Activated naive CD4-positive, alpha-beta T cell treated with anti-CD3 and anti-CD28 coated beads, Interleukin-2, amount 50 U/mL, for 16 hours (primary cell): ENCODE measurements around the gene FGGY.

Source experiments
- DNase-seq: peaks from one replicate; pipeline ENCODE4 v3.0.0-alpha.2; 2020

The FGGY gene

DNA sequence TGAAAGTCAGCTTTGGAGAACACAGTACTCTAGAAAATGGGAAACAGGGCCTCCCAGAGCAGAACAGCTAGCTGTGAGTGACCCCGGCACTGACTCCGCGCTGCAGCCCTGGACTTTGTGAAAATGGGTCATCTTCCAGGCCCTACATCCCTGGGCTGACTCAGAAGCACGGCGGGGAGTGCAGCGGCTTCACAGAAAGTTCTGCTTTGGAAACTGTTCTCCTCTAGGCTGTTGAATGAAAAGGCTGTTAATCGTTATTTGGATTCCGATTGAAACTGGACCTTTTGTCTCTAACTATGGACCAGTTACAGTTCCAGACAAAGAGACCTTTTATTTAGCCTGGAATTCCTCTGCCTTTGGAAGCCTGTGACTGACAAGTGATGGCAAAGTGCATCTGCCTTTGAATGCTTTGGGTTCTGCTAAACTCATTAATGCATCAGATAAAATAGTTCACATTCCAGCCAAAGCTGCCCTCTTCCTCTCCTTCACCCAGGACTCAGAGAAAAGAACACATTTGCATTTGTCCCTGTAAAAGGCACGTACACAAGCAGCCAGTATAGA, 372.9 kb downstream of the FGGY start:
- DNase-seq = no peak

DNA sequence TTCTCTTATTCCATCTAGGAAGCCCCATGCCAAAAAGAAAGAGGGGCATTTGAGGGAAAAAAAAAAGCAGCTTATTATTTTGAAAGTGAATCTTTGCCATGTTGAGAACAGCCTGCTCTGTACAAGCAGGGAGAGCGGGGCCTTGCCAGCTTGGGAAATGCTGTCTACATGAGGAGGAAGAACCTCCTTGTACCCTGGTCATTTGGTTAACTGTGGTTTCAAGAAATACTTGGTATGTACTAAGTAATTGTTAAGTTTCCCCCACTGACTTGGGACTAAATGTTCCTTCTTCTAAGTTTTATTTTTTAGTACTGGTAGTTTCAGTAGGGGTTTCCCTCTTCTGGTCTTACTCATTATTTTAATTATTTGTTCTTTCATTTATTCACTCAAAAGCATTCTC, 373.8 kb downstream of the FGGY start:
- DNase-seq = no peak

DNA sequence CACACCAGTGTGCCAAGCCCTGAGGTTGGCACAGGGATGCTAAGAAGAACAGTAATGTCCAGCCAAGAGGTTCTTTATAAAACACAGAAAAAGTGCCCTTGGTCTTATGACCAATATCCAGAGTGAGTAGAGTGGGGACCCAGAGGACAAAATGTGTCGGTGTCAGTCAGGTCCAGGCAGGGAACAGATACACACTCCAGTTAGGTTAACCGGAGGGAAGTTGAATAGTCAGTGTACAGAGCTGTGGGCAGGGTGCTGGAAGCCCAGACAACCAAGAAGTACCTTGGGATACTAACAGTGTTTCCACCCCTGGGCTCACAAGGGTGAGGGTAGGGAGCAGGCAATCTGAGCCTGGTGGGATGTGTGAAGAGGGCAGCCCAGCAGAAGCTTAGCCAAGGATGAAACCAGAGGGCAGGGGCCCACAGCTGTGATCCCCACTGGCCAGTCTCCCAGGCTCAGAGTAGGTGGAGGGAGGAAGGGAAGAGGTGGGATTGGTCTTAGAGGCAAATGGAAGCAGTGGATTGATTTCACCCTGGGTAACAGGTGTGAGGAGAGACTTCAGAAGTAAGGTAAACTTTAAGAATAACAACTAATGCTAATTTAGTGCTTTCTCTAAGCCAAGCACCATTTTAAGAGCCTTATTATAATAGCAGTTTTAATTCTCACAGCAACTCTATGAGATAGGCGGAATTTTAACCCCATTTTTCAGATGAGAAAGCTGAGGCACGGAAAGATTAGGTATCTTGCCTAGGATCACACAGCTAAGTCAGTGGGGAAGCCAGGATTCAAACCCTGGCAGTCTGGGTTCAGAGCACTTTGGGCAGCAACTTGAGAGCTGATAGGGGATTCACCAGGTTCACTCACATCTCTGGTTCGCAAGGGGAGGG, 374.4 kb downstream of the FGGY start:
- DNase-seq = no peak

DNA sequence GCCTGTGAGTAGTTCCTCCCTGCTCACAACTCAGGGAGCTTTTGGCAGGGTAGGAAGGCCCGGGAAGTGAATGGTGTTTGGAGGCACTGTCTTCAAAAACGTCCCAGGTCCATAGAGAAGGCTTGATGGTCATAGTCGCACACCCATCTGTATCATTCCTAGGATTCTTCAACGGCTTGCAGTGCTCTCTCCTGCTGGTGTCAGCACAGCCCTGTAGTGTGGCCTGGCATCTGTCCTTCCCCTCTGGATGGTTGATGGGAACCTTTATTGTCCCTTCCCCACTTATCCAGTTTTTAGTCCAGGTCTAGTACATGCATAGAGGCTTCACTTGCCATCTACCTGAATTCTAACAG, 375.0 kb downstream of the FGGY start:
- no peak for DNase-seq

DNA sequence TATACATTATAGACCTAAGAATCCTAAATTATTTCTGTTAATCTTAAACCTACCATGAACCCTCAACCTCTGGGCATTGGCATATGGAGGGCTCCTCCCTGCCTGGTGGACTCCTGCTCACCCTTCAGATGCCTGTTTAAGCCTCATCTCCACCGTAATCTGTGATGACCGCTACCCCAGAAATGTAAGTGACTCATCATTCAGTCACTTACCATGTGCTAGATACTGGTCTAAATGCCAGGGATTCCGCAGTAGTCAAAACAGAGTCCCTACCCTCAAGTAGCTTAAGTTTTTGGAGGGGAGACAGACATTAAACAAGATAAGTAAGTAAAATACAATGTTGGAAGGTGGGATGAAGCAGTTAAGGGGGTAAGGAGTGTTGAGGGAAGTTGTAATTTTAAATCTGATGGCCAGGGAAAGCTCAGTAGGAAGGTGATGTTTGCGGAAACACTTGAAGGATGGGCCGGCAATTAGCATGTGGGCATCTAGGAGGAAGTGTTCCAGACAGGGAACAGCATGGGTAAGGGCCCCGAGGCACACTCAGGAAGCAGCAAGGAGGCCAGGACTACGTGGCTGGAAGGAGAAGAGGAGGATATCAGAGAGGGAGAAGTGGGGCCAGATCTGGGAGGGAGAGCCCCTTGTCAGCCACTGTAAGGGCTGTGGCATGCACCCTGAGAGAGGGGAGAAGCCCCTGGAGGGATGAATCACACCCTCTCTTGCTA, 376.1 kb downstream of the FGGY start:
- no peak for DNase-seq

DNA sequence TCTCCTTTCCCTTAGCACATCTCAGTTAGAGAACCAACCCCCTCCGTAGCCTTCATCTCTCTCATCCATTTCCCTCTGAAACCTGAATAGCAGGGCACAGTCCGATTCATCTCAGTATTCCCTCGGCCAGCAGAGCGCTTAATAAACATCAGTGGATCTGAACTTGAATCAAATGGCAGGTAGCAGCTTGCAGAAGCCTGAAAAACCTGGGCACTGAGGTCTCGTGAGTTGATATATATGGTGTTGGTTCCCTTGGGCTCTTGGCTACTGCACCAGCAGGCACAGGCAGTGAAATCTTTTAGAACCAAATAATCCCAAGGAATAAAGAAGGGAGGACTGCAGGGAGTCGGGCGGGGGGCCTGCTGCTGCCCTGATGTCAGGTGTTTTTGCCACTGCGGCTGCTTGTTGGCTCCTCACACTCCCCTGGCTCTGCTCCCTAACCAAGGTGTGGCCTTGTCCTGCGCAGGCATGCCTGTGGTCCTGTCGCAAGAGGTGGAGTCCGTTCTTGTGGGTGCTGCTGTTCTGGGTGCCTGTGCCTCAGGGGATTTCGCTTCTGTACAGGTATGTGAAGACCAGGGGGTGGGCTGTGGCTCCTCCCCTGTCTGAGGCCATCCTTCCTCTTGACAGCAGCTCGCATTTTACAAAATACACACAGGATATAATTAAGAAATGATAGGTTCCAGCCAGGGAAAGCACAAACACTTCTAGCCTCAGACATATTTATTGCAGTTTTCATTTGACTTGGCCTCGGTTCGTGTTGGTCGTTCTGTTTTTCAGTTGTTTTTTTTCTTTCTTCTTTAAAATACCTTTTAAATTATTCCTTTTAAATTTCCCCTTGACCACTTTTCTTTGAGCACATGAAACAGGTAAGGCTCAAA, 376.9 kb downstream of the FGGY start:
- DNase-seq = no peak

DNA sequence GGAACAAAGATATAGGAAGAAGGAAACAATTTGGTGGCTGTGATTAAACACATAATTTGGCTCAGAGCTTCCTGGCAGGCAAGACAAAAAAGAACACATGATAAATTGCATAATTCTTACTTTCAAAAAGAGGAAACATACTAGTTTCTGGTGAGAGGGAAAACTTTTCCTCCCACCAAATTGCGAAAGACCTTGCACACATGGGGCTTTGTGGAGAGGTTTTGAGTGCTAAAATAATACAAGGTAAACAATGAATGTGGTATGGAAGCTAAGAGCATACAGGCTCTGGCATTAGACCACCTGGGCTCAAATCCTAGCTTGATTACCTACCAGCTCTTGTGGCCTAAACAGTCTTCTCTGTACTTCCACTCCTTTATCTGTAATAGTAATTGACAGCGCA, 377.7 kb downstream of the FGGY start:
- no peak for DNase-seq

DNA sequence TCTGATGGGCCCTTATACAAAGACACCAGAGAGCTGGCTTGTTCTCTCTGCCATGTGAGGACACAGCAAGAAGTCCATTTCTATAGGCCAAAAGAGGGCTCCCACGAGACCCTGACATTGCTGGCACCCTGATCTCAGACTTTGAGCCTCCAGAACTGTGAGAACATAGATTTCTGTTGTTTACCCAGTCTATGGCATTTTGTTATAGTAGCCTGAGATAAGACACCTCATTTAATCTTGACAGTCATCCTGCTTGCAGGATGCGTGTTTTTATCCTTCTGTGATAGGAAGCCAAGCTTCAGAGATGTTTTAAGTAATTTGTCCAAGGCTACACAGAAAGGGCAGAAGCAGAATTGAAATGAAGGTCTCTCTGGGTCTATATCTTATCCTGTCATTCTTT, 379.0 kb downstream of the FGGY start:
- no peak for DNase-seq

DNA sequence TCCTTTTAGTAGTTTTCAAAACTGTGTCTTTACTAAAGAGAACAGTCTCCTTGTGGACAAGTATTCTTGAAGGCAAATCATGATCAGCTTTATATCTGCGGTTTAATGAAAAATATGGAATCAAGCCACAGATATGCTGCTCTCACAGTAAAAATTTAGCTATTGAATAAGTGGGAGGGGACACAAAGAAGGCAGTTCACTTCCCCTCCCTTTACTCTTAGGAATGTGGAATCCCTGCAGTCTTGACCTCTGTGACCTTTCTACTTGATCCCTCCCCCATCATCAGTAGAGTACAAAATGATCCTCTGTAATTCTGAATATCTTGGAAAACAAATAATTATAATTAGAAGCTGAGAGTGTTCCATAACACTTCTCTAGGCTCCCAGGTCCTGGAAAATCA, 381.1 kb downstream of the FGGY start:
- no peak for DNase-seq

DNA sequence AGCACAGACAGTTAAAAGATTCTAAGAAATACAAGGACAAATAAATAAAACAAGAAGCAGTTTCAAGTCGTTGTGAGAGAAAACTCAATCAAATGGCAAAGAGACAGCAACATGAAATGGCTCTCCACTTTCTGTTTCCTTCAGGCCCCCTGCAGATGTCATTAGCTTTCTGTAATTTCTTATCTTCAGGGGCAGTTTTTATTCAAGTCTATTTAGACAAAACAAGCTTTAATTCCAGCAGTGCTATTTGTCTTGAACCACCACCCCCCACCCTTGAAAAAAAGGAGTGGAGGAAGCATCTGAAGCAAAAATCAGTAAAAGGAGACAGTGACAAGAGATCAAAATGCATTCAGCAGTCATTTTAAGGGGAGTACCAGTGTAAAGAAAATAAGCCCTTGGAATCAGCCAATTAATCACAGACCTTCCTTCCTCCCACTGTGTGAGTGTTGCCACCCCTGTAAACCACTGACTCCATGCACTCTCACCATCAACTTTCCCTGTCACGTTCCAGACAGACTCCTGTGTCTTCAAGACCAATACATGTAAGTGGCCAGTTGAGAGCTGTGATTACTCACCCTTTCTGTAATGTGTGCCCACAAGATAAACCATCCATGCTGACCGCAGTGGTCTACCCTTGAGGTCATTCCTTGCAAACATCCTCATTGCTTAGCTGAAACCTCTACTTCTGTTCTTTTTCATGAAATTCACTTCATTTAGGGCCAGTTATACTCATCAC, 381.8 kb downstream of the FGGY start:
- no peak for DNase-seq

DNA sequence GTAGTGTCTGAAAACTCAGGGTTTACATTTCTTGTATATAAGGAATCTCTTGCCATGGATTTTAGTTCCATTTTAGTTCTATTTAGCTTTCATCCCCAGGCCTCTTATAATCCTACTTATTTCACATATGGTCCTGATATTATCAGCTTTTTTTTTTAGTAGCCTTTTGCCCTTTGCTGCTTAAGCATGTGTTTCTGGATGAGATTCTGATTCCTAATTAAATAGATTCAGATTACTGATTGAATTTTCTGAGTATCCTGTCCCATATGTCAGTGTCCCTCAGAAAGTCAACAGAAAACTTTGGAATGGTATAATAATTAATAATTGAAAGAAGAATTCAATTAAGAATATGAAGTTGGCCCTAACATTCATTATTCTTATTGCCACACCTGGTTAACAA, 383.1 kb downstream of the FGGY start:
- DNase-seq = no peak

DNA sequence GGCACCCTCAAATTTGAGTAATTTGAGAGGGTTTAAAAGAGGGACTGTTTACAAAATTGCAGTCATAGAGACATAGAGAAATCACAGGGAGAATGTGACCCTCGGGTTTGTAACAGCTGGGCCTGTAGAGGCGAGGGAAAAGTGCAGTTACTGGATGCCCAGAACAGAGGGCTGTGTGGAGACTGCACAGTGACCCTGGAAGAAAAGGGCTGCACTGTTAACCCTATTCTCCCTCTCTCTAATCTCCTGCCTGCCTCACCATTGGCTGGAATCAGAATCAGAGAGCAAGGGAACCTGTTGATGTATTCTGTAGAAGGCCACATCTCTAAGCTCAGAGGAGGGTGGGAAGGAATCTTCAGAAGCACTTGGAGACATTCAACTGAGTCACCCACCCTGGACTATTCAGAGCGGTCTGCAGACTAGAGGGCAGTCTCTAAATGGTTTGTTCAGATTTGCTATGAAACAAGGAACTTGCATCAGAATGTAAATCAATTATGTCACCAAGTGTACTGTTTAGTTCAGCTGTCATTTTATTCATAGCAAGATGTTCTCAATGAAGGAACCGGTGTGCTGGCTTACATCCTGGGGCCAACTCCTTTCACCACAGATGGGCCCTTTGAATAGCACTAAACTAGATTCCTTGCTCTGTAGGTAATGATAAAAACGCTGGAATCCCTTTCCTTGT, 385.6 kb downstream of the FGGY start:
- DNase-seq = no peak

DNA sequence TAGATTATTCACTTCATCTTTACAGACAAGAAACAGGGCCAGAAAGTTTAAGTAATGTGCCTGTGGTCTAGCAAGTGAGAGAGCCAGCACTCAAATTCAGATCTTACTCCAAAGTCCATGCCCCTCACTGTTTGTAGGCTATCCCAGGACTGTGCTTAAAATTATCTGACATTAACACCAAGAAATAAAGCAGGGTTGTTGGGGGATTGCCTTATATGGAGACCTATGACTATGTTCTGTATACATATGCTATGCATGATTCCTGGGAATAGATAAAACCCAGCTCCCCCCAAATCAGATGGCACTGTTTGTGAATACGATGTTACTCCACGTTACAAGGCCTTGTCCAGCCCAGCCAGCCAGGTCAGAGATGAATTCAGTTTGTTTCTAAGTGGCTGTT, 386.3 kb downstream of the FGGY start:
- DNase-seq = no peak

DNA sequence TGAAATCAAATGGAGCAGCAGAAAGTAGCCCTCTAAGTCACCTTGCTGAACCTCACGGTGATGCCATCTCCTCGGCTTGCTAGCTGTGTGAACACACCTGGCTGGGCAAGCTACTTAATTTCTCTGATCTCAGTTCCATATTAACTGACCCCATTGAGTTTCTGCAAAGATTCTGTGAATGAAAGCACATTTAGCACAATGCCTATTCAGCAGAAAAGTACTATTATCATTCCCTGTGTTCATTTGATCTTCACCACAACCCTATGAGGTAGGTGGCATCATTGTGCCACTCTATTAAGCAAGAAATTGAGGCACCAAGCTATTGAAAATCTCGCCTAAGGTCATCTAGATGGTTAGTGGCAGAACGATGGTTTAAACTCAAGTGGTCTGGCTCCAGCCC, 387.8 kb downstream of the FGGY start:
- no peak for DNase-seq

DNA sequence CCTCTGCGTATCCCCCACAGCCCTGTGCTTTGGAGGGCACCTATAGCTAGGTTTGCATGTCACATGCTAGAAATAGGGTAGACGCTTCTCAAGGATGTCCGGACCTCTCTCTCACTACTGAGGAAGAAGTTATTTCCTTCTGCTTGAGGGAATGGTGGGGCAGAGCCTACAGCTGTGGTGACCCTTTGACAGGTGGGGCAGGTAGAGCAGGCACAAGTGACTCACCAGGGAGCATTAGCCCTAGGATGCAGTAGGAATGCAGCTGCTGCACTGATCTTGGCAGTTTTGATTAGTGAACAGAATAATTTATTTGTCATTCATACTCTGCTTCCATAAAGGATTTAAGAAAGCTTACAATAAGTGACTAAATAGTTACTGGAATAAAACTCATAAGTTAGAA, 388.2 kb downstream of the FGGY start:
- no peak for DNase-seq

DNA sequence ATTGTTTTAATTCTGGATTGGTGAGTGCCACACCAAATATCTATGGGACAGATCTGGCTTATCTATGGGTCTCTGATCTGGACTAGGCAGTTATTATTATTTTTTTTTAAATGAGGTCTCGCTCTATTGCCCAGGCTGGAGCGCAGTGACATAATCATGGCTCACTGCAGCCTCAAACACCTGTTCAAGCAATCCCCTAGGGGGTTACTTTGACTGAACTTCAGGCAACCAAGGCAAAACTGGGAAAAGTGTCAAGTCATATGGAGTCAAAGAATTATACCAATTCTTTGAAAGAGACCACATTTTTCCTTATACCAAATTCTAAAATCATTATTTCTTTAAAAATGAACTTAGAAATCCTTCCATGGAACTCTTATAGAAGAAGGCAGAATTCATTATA, 388.8 kb downstream of the FGGY start:
- DNase-seq = no peak

DNA sequence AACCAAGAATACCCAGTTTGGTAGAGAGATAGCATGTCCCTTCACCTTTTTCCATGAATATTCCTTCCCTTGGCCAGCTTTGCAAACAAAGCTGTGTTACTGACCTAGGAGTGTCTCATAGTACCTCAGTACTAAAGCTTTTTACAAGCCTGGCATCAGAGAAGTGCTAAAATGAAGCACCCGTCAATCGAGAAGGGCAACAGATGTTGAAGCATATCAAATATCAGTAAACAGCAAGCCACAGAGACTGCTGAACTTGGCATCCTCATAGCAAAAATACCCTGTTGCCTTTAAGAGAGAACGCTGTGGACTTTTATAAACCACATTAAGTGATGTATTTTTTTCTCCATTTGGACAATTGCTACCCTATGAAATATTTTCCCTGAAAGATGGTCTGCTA, 389.3 kb downstream of the FGGY start:
- no peak for DNase-seq

DNA sequence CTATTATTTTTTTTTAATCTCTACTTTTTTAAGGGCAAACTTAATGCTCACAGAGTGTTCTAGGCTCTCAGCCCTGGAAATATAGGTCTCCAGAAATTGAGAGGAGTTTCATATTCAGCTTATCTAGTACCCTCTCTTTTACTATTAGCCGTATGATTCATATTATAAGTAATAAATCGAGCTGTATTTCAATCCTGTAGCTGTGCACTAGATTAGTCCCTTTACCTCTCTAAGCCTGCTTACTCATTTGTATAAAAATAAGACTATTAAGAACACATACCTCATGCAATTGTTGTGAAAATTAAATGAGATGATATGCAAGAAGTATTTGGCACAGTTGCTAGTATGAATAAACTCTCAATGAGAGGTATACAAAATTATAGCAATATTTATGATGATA, 389.7 kb downstream of the FGGY start:
- DNase-seq = no peak

DNA sequence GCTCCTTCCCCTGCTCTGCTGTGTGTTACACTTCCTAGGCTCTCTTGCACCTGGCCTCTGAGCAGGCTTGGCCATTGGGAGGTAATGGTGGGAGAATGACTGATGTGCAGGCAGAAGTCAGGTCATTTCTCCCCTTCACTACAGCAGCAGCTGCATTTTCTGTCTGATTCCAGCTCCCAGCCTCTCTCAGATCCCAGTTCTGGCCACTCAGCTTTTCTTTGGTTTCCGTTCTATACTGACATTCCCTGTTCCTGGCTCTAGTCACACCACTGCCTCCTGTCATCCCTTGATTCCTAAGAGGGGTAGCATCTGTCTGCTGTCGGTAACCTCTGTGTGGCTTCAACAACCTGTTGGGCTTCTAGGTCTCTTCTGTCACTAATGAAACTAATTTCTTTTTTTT, 390.2 kb downstream of the FGGY start:
- no peak for DNase-seq

DNA sequence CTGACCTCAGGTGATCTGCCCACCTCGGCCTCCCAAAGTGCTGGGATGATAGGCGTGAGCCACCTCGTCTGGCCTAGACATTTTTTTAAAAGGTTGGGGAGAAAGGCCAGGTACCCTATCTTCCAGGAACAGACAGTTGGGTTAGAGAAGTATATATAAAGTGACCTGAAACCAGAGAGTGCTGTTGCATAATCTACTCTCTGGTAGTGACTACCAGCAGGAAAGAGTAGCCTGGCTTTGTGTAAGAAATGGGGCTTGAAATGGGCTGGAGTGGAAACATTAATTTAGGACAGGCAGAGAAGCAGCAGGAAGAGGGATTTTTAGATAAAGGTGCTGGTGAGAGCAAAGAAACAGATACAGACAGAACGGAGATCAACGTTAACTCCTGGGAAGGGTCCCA, 392.1 kb downstream of the FGGY start:
- DNase-seq = no peak

DNA sequence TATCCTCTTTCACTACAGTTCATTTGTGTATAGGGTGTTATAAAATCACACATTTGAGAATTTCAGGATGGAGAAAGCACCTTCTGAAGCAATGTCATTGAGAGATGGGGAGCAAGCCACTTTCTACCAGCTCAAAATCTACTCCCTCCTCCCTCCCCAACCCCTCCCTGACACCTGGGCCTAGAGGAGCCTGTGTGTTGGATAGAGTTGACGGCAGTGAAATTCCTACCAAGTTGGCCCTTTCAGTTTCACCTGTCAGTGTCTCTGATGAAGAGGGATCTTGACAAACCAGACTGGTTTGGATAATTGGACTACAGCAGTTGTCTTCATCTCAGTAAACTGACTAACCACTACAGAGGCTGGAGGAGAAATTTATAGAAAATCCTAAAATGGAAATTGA, 392.8 kb downstream of the FGGY start:
- no peak for DNase-seq
